ENCODE results near the gene CYP26C1. TPM values are rescaled to one million over a fixed set of nuclear protein-coding genes. Genes with fewer than 3 reads are reported as not detected.

The CYP26C1 gene
- total RNA-seq (2022; extraction: Qiagen RNA extraction) = 0.02 TPM in 1 of 5 replicates, not detected in the others

DNA sequence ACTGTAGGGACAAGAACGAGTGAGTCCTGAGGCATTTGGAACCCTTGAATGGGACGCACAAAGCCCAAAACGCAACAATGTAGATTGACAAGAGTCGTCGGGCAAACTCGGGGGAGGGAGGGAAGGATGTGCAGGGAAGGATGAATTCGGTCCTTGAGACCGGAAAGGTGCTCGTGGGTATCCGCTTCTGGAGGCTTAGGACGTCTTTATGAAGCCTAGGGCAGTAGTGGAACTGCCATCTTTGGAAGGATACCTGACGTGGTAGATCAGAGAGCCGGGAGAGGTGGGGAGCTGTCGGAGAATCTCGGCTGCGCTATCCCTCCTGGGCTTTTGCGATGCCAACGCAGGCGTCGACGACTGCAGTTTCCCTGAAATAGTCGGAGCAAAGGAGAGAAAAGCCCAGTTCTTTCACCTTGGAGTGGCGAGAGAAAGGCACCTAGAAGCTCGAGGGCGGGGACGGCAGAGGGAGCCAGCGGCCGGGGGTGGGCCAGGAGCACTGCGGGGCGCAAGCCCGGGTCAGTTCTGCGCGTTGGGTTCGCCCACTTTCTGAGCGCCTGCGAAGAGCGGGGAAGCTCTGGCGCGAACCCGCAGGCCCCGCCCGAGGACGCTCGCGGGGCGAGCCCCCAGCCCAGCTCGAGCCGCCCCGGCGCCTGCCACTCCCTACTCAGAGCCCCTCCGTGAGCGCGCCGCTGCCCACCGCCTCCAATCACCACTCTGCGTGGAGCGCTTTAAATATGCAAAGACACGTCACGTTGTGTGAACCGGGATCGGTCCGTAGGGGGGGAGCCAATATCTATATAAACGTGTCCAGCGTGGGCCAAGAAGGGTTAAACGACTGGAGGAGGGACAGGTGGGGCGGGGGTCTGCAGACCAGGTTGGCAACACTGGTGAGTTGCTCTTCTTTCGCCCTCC, at the start of gene CYP26C1:
Gene CYP26C1, plus strand, starts transcription at position 824 of the 912 bp plus-strand sequence. CDS start 466 bp downstream, outside the sequence.

GRCh38 chr10:93073539-93074146, 13.0 kb downstream of the CYP26C1 start, which contains the start of gene CYP26A1:
TSS of gene CYP26A1 (plus strand) at chr10:93073893. CDS start at chr10:93073935, 42 bp downstream.

Other genes starting within 250 kb of the CYP26C1 start
- gene EXOC6, start 212.3 kb upstream of the CYP26C1 start, total RNA-seq (2022; extraction: Qiagen RNA extraction) = 13.3 to 19.3 TPM (median 16.0 TPM) in 5 replicates
- 2.5 to 3.2 TPM (median 2.6 TPM) in 5 replicates for gene CYP26A1, start 13.1 kb downstream of the CYP26C1 start, total RNA-seq (2022; extraction: Qiagen RNA extraction)

Data from A549 treated with dexamethasone at 1 μM for 4 hours (cell line).